Sigmoid colon (tissue), 7 donors: ENCODE measurements around the gene GNA12. TPM values are rescaled to one million over a fixed set of nuclear protein-coding genes. Genes with fewer than 3 reads are reported as not detected.
A peak's percentile ranks its signal among the peaks of the same experiment; 100 is the strongest.

Experiments
- DNase-seq: peaks from one replicate; pipeline ENCODE4 v3.0.0-alpha.2; 2019
- H3K27ac ChIP-seq, 4 donors: fragments of 200-600 bp; sonication (generic); one replicate each; pipeline ENCODE4 v1.5.1; 2016 to 2019; ENCODE audit warnings: mild to moderate bottlenecking in 1 of 4
- H3K27me3 ChIP-seq, 3 donors: fragments of 200-600 bp; sonication (generic); one replicate each; pipeline ENCODE4 v1.5.1; 2019; ENCODE audit warnings: mild to moderate bottlenecking in 1 of 3
- H3K36me3 ChIP-seq, 4 donors: fragments of 200-600 bp; sonication (generic); one replicate each; pipeline ENCODE4 v1.5.1; 2016 to 2019
- H3K4me1 ChIP-seq, 4 donors: fragments of 200-600 bp; sonication (generic); one replicate each; pipeline ENCODE4 v1.5.1; 2017 to 2019
- H3K4me3 ChIP-seq, 4 donors: fragments of 200-600 bp; sonication (generic); one replicate each; pipeline ENCODE4 v1.5.1; 2017 to 2019; ENCODE audit warnings: mild to moderate bottlenecking in 2 of 4, moderate library complexity in 1 of 4
- H3K9me3 ChIP-seq, 4 donors: fragments of 200-600 bp in 3 of 4; sonication (generic) in 3 of 4; one replicate each; pipeline versions ENCODE4 v1.5.1 to v1.6.1; 2013 to 2019
- EP300 ChIP-seq, 4 donors: sonication (generic); formaldehyde crosslinking; IDR thresholded peaks; one replicate each; pipeline ENCODE4 v1.6.1; 2017; ENCODE audit warnings: antibody characterized with exemption in 4 of 4
- POLR2A ChIP-seq, 2 donors: fragments of 450-650 bp; IDR thresholded peaks; one replicate each; pipeline ENCODE4 v1.6.1; 2016; ENCODE audit warnings: antibody characterized with exemption in 2 of 2, mild to moderate bottlenecking in 2 of 2, moderate library complexity in 2 of 2
- POLR2AphosphoS5 ChIP-seq, 4 donors: sonication (generic); formaldehyde crosslinking; IDR thresholded peaks; one replicate each; pipeline ENCODE4 v1.6.1; 2017; ENCODE audit warnings: antibody characterized with exemption in 4 of 4
- WGBS, 2 donors: extraction: QIAGEN DNeasy Blood & Tissue Kit; methylation state at CpG; one replicate each; pipeline ENCODE4 v1.1.7; 2013; 5-methylcytosine and 5-hydroxymethylcytosine counted together
- intact Hi-C: fragments of 100-400 bp; cut with DNase I; formaldehyde crosslinking; loops from one replicate; pipeline ENCODE4 v1.15.1; 2023
- polyA plus RNA-seq, 3 donors: library from polyadenylated mRNA; stranded (reverse); fragments of 200-250 nt; gene quantifications; one replicate each; pipeline ENCODE4 v1.2.3, GENCODE V29; 2013
- total RNA-seq, 4 donors: library from RNA; depleted of rRNA; stranded (reverse); fragments of >200 nt; gene quantifications; one replicate each; pipeline ENCODE4 v1.1.0, GENCODE V29; 2016
- TF ChIP-seq, protein P1 (sequence below), 4 experiments: fragments of 450-650 bp in 3 of 4; fragments of 200-600 bp in 1 of 4; IDR thresholded peaks; one replicate each; pipeline ENCODE4 v1.5.1; 2016 to 2019; ENCODE audit warnings: antibody characterized with exemption in 4 of 4, mild to moderate bottlenecking in 3 of 4, moderate library complexity in 2 of 4
- donor health status: healthy with polysubstance abuse.
- donor health status: Bipolar disorder and iron deficiency.
- donor health status: healthy.

GNA12 gene
- total and polyA plus RNA-seq, 7 donors, result 13.2 to 46.5 (median 22.0) TPM

DNA sequence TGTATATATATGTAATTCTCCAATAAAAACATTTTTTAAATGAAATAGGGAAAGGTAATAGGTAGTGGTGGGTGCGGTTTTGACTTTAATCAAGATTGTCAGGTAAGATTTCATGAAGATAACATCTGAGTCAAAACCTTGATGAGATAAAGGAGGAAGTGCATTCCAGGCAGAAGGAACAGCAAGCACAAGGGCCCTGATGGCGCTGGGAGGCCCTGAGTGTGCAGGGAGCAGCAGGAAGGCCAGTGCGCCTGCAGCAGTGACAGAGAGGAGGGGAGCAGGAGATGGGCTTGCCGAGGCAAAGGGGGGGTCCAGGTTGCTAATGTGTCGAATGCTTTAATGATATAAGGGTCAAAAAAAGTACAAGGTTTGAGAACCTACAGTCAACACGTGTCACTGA lies 69.8 kb downstream of the GNA12 start:
- TF ChIP-seq POLR2AphosphoS5 (IDR thresholded peaks at IDR 0.05) (no peak), POLR2A (IDR thresholded peaks at IDR 0.05) (no peak), EP300 (IDR thresholded peaks at IDR 0.05) (no peak)
- TF ChIP-seq, protein P1, sequence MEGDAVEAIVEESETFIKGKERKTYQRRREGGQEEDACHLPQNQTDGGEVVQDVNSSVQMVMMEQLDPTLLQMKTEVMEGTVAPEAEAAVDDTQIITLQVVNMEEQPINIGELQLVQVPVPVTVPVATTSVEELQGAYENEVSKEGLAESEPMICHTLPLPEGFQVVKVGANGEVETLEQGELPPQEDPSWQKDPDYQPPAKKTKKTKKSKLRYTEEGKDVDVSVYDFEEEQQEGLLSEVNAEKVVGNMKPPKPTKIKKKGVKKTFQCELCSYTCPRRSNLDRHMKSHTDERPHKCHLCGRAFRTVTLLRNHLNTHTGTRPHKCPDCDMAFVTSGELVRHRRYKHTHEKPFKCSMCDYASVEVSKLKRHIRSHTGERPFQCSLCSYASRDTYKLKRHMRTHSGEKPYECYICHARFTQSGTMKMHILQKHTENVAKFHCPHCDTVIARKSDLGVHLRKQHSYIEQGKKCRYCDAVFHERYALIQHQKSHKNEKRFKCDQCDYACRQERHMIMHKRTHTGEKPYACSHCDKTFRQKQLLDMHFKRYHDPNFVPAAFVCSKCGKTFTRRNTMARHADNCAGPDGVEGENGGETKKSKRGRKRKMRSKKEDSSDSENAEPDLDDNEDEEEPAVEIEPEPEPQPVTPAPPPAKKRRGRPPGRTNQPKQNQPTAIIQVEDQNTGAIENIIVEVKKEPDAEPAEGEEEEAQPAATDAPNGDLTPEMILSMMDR (IDR thresholded peaks at IDR 0.05), result no peak
- Histone ChIP-seq H3K27ac (peak overlapping the region in 3 of 4 donors; percentile 77 to 86 (median 79)), H3K4me3 (no peak overlapping the region), H3K4me1 (peaks cover 0 to 29% (median 13%) of the 10 kb centered on the region in 4 donors), H3K9me3 (no peaks in the 10 kb centered on the region), H3K36me3 (no peaks in the 10 kb centered on the region), H3K27me3 (no peaks in the 10 kb centered on the region)
- DNase-seq, result no peak
- intact Hi-C loops, result no loop called here
- WGBS, 2 donors, result 75 to 80% methylated on average over 6 of the region's 6 CpGs

DNA sequence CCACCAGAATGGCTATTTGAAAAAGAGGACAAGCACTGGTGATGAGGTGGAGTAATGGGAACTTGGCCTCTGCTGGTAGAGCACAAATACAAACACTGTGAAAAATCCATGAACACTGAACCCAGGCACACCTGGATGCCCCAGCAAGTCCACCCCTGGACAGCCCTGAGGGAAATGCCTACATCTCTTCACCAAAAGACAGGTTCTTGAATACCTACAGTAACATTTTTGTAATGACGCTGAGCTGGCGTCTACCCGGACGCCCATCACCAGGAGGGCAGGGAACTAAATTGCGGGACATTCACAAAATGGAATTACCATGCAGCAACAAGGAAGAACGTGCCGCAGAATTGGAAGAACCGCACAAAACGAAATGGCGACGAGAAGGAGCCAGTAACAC lies 70.5 kb downstream of the GNA12 start:
- no peak for DNase-seq
- Histone ChIP-seq H3K27me3 (no peaks in the 10 kb centered on the region), H3K27ac (peak overlapping the region in 2 of 4 donors; percentile 79 to 86), H3K4me1 (peaks cover 0 to 29% (median 13%) of the 10 kb centered on the region in 4 donors), H3K9me3 (no peaks in the 10 kb centered on the region), H3K4me3 (no peak overlapping the region), H3K36me3 (no peaks in the 10 kb centered on the region)
- intact Hi-C loops, result no loop called here
- WGBS, 2 donors, result 97 to 98% methylated on average over 11 of the region's 11 CpGs
- TF ChIP-seq EP300 (IDR thresholded peaks at IDR 0.05) (no peak), POLR2A (IDR thresholded peaks at IDR 0.05) (no peak), POLR2AphosphoS5 (IDR thresholded peaks at IDR 0.05) (no peak)
- TF ChIP-seq, protein P1 (IDR thresholded peaks at IDR 0.05), result no peak

DNA sequence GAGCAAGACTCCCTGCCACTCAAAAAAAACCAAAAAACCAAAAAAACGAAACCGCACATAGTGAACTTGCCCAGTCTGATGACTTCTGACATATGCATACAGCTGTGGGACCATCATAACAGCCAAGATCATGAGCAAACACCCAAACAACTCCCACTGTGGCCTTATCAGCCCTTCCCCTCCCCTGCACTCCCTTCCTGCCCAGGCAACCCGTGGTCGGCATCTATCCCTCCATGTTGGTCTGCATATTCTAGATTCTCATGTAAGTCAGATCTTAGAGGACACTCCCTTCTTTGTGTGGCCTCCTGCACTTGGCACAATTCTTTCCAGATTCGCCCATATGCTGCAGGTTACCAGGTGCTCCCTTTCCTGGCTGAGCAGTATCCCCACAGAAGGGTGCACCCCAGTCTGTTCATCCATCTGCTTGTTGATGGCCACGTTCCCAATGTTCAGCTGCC lies 72.8 kb downstream of the GNA12 start:
- intact Hi-C loops, result no loop called here
- TF ChIP-seq EP300 (IDR thresholded peaks at IDR 0.05) (no peak), POLR2AphosphoS5 (IDR thresholded peaks at IDR 0.05) (no peak), POLR2A (IDR thresholded peaks at IDR 0.05) (no peak)
- TF ChIP-seq, protein P1 (IDR thresholded peaks at IDR 0.05), result no peak
- H3K4me1 ChIP-seq, result peaks cover 0 to 29% (median 12%) of the 10 kb centered on the region in 4 donors
- no peak for DNase-seq
- H3K27ac ChIP-seq, result no peak overlapping the region
- 80 to 83% methylated on average over 6 of the region's 6 CpGs for WGBS, 2 donors
- H3K36me3 ChIP-seq, result no peaks in the 10 kb centered on the region
- no peaks in the 10 kb centered on the region for H3K27me3 ChIP-seq
- no peak overlapping the region for H3K4me3 ChIP-seq
- no peaks in the 10 kb centered on the region for H3K9me3 ChIP-seq

DNA sequence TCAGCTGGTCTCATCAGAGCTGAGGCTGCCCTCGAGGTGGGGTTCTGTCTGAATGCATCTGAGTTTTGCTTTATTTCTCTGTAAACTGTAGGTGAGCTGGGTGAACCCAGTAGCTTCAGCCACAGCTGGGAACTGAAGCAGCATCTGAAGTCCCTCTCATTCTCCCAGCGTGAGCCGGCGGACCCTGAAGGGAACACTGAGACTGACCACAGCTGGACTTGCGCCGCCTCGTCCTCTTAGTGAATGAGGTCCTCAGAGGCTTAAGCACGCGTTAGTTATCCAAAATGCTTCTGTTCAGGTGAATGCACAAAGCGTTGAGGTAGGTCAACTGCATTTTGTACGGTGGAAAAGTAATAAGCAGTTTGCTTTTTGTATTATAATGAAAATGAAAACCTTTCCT lies 79.5 kb downstream of the GNA12 start:
- Histone ChIP-seq H3K4me3 (no peak overlapping the region), H3K27me3 (no peaks in the 10 kb centered on the region), H3K36me3 (no peaks in the 10 kb centered on the region), H3K9me3 (no peaks in the 10 kb centered on the region), H3K27ac (peak overlapping the region in 2 of 4 donors; percentile 96), H3K4me1 (peaks cover 0 to 52% (median 48%) of the 10 kb centered on the region in 4 donors)
- 95% methylated on average over 11 of the region's 11 CpGs for WGBS, 2 donors
- no peak for DNase-seq
- intact Hi-C loops, result loop anchor here (5.0 kb wide), 1 partner anchor 37 kb away; no protein-coding TSS in a partner anchor
- TF ChIP-seq, protein P1 (IDR thresholded peaks at IDR 0.05), result no peak
- TF ChIP-seq POLR2A (IDR thresholded peaks at IDR 0.05) (no peak), EP300 (IDR thresholded peaks at IDR 0.05) (no peak), POLR2AphosphoS5 (IDR thresholded peaks at IDR 0.05) (no peak)

DNA sequence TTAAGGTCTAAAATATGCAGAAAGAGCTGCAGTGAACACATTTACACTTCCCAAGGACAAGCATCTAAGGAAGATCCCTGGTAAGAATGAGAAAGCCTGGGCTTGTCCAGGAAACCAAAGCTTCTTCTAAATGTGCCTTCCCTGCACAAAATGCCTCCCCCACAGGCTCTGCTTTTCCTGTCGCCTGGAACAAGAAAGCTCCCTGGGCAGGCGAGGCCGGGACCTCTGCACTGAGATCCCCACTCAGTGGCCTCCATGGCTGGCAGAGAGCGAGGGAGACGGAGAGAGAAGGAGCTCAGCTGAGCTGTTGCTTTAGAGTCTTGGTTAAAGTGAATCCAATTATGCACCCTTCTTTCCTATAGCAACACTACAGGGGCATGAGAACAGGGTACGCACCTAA lies 80.5 kb downstream of the GNA12 start:
- peak overlapping the region in 2 of 4 donors; percentile 22 to 34 for H3K4me3 ChIP-seq
- no peak for DNase-seq
- H3K4me1 ChIP-seq, result peaks cover 0 to 62% (median 58%) of the 10 kb centered on the region in 4 donors
- no peaks in the 10 kb centered on the region for H3K27me3 ChIP-seq
- TF ChIP-seq POLR2A (IDR thresholded peaks at IDR 0.05) (no peak), EP300 (IDR thresholded peaks at IDR 0.05) (no peak), POLR2AphosphoS5 (IDR thresholded peaks at IDR 0.05) (no peak)
- TF ChIP-seq, protein P1 (IDR thresholded peaks at IDR 0.05), result no peak
- H3K27ac ChIP-seq, result peak overlapping the region; percentile 76 to 96 (median 94)
- H3K9me3 ChIP-seq, result no peaks in the 10 kb centered on the region
- 88 to 90% methylated on average over 6 of the region's 6 CpGs for WGBS, 2 donors
- H3K36me3 ChIP-seq, result no peaks in the 10 kb centered on the region
- intact Hi-C loops, result loop anchor here (5.0 kb wide), 1 partner anchor 36 kb away; no protein-coding TSS in a partner anchor
